Measurements from ENCODE around the gene ZNF493. TPM values are rescaled to one million over a fixed set of nuclear protein-coding genes. Genes with fewer than 3 reads are reported as not detected.

The ZNF493 gene
- 0.10 to 0.12 TPM in 2 of 5 replicates, not detected in the others for total RNA-seq (2022; extraction: Qiagen RNA extraction; ENCODE audit: low read depth)

DNA sequence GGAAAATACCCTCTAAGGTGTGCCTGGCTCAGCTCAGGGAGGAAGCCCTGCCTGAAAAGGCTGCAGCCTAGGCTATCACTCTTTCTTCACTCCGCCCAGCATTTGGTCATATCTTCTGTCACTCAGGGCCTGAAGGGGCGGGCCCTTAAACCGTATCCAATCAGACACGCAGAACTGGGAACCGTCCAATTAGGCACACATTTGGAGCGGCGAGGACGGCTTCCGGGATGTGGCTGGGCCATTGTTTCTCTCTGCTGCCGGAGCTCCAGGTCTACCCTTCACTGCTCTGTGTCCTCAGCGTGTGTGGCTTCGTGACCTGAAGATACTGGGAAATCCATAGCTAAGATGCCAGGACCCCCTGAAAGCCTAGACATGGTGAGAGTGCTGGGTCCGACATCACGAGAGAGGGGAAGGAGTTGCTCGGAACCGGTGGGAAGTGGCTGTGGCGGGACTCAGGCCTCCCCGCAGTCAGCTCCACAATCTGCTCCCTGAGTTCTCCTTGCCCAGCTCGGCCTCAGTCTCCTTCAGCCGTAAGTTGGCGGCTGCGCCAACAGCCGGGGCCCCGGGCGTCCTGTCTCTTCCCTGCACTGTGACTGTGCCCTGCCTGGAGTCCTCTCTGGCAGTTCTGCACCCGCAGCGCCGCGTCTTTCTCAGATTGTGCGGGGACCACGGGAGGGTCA, at the start of gene ZNF493:
ZNF493 (plus strand) TSS at position 241 of the 680 bp plus-strand sequence; CDS start at position 346, 105 bp downstream.

DNA sequence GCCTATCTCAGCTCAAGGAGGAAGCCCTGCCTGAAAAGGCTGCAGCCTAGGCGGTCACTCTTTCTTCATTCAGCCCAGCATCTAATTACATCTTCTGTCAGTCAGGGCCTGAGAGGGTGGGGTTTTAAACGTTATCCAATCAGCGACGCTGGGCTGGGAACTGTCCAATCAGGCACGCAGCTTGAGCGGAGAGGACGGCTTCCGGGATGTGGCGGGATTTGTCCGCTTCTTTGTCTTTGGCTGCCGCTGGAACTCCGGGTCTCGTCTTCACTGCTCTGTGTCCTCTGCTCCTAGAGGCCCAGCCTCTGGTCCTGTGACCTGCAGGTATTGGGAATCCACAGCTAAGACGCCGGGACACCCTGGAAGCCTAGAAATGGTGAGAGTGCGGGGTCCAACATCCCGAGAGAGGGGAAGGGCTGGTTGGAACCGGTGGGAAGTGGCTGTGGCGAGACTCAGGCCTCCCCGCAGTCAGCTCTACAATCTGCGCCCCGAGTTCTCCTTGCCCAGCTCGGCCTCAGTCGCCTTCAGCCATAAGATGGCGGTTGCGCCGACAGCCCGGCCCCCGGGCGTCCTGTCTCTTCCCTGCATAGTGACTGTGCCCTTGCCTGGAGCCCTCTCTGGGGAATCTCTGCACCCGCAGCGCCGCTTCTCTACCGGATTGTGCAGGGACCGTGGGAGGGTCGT, 38.0 kb upstream of the ZNF493 start, which contains the start of gene ZNF738:
ZNF738 (plus strand) TSS at position 233 of the 684 bp plus-strand sequence; CDS start at position 374, 141 bp downstream.

Other genes with a start within 250 kb of the ZNF493 start
- 0.90 to 1.4 TPM (median 1.1 TPM) in 5 replicates for gene ZNF708, start 67.7 kb upstream of the ZNF493 start, total RNA-seq (2022; extraction: Qiagen RNA extraction; ENCODE audit: low read depth)
- gene ZNF738, start 38.1 kb upstream of the ZNF493 start, total RNA-seq (2022; extraction: Qiagen RNA extraction; ENCODE audit: low read depth), result 0.46 to 1.1 TPM (median 0.86 TPM) in 5 replicates
- gene ZNF429, start 108.5 kb downstream of the ZNF493 start, total RNA-seq (2022; extraction: Qiagen RNA extraction; ENCODE audit: low read depth), result not detected in 5 replicates

All from A549 treated with RU486 at 1 μM for 4 hours (cell line).